H1 (cell line): ENCODE results near the gene TRPM1. TPM values are rescaled to one million over a fixed set of nuclear protein-coding genes. Genes with fewer than 3 reads are reported as not detected.

Source experiments
- CBX8 ChIP-seq: fragments of 300-800, 300-1000 bp; sonication (generic); IDR thresholded peaks from 2 replicates; pipeline ENCODE4 v1.7.1; 2016; ENCODE audit warnings: low read depth, low read length, borderline replicate concordance
- CREB1 ChIP-seq: IDR thresholded peaks from 2 replicates; pipeline ENCODE4 v1.6.1; 2012; ENCODE audit warnings: inconsistent platforms
- CTBP2 ChIP-seq: IDR thresholded peaks from 2 replicates; pipeline ENCODE4 v1.7.0; 2011; ENCODE audit warnings: borderline replicate concordance, mild to moderate bottlenecking, moderate library complexity, mixed read lengths, low read length; ENCODE audit not compliant: insufficient read depth, insufficient read length
- EGR1 ChIP-seq: IDR thresholded peaks from 2 replicates; pipeline ENCODE4 v1.6.1; 2011; ENCODE audit warnings: low read depth, low read length, borderline replicate concordance
- GABPA ChIP-seq: IDR thresholded peaks from 2 replicates; pipeline ENCODE4 v1.6.1; 2011; ENCODE audit warnings: mild to moderate bottlenecking, low read length, moderate library complexity, borderline replicate concordance; ENCODE audit not compliant: insufficient read depth
- polyA plus RNA-seq, 7 experiments: library from polyadenylated mRNA; depleted of rRNA in 3 of 7; stranded (reverse) in 5 of 7; unstranded in 2 of 7; fragments of >200 nt in 5 of 7; fragments of 200-250 nt in 2 of 7; gene quantifications; 1 replicate in 5 of 7; 2 replicates in 1 of 7; 4 replicates in 1 of 7; pipeline versions ENCODE4 v1.2.1 to v1.2.3, GENCODE V29; 2011 to 2013; ENCODE audit warnings: missing spikeins in 2 of 7, mixed read lengths in 2 of 7
- total RNA-seq: library from RNA; stranded (reverse); fragmentation: NEBNext Ultra II Directional; extraction: Animal tissue kit (Norgen Biotek cat#: 25700); gene quantifications from 2 replicates; pipeline ENCODE4 v1.2.1, GENCODE V29; 2021

Gene TRPM1
- total and polyA plus RNA-seq, 2 of the 8 experiments (the other 6 are each of a cell fraction or from before 2014, with no cell fraction given): 0.05 TPM; not detected in 1

GRCh38 chr15:31010036-31010435 is 91.5 kb downstream of the TRPM1 start (continued):
- no peak for TF ChIP-seq CTBP2
- TF ChIP-seq EGR1: no peak
- no peak for TF ChIP-seq GABPA
- no peak for TF ChIP-seq CBX8
- no peak for TF ChIP-seq CREB1
